HG02763 (cell line): ENCODE results near the gene CLCN7.

Experiments
- ATAC-seq: cut with Tn5 transposase; IDR thresholded peaks from one replicate; pipeline ENCODE4 v1.9.1; 2021; ENCODE audit warnings: mild to moderate bottlenecking, moderate library complexity; ENCODE audit not compliant: unreplicated experiment

The CLCN7 gene

DNA sequence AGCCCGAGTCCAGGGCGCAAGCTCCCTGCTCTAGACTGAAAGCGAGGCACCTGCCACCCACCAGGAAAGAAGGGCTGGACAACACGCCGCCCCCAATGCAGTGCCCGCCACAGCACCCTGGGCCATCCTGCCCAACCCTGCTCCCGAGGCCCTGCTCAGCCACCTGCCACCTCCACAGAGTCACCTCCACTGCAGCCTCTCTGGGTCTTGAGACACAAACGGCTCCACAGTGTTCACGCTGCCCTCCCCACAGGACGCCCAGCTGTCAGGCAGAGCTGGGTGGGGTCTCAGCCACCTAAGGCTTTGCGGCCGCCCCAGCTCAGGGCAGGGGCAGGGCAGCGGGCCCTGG lies 9.3 kb downstream of the CLCN7 start:
- no peak for ATAC-seq

DNA sequence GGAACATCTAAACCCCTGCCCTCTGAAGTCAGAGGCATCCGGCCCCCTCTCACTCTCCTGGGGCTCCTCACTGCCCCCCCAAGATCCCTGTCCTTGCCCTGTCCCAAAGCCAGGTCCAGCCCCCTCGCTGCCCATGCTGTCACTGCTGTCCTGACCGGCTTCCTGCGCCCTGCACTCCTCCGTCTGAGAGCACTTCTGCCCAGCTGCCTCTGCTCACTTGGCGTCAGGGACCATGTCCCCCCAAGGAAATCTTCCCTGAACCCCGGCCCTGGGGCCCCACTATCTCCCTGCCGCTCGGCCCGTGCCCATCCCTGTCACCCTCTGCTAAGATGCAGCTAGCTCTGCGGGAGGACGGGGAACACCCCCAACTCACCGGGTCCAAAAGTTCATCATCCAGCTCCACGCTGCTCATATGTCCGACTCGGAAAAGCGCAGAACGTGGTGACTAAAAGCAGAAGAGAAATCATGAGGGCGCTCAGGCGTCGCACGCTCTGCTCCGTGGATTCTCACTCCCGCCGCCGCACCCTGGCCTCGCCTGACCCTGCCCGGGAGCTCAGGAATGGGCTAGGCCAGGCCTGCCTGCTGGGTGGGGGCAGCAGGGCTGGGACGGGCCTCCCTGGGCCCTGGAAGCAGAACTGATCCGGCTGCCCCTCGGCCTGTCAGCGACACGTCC lies 9.8 kb downstream of the CLCN7 start:
- no peak for ATAC-seq

DNA sequence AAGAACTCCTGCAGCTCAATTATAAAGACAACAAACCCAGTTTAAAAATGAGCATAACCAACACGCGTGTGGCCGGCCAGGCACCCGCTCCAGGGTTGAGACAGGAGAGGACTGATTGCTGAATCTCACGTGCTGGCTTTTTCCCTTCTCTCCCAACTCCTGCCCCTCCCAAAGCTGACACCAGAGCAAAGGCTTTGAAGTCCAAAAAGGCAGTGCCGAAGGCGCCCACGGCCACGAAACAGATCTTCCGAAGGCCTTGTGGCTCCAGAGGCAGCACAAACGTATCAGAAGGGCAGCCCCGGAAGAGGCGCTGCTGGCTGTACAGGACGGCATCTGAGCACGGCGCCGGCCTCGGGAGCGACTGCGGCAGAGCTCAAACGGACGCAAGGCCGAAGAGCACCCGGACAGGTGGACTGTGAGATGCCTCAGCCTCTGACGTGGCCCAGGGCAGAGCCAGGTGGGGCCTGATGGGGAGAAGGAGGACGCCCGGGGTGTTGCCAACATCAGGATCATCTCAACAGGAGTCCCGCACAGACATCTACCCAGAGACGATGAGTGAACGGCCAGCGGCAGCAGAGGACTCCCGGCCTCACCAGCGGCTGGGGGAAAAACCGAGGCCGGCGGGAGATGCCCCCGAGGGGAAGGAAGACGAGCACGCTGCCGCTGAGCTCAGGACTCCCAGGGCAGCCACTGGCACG lies 10.5 kb downstream of the CLCN7 start:
- no peak for ATAC-seq

DNA sequence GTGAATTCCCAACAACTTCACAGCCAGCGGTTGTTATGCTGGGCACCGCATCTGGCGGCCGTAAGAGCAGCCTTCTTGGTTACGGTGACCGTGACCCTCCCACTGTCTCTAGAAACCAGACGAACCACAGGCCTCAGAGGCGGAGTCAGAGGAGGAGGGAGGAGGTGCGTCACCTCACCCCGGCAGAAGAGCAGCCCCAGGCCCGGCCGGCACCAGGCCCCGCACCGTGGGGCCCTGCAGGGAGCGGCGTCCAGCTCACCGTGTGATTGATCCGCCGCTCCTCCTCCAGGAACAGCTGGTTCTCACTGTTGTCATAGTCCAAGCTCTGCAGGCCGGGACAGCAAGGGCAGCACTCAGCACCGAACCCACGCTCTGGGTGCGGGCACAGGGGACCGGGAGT lies 13.7 kb downstream of the CLCN7 start:
- ATAC-seq: no peak

DNA sequence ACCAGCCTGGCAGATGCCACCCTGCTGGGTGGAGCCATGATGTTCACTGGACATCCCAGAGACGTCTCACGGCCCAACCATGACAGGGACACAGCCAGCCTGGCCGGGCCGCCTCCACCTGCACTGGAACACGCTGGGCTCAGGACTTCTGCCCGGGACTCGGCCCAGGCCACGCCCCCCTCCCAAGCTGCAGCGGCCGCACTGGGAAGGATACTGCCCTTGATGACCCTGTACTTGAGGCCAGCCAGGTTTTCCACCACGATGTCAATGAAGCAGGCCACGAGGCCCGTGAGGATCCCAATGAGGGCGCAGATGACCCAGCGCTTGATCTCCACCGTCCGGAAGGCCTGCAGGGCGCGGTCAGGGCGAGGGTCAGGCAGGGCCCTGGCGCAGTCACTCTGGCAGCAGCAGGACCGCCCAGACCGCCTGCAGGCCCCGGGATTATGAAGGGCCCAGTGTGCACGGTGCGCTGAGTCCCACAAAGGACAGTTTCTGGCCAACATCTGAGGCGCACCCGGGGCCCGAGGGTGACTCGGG lies 14.2 kb downstream of the CLCN7 start:
- ATAC-seq: no peak

DNA sequence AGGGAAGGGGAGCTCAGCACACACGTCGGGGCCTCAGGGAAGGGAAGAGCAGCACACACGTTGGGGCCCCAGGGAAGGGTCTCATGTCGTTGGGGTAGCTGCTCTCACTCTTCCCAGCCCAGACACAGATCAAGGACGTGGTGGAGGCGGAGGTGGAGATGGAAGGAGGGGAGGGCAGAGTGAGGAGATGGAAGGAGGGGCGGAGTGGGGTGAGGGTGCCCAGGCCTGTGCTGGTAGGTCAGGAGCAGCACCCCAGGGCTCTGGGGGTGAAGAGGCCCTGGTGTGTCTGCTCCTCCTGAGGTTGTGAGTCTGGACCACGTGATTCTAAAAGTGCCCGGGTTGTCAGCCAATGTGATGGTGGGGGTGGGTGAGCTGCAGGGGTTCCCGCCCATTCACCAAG lies 14.9 kb downstream of the CLCN7 start:
- ATAC-seq: no peak

DNA sequence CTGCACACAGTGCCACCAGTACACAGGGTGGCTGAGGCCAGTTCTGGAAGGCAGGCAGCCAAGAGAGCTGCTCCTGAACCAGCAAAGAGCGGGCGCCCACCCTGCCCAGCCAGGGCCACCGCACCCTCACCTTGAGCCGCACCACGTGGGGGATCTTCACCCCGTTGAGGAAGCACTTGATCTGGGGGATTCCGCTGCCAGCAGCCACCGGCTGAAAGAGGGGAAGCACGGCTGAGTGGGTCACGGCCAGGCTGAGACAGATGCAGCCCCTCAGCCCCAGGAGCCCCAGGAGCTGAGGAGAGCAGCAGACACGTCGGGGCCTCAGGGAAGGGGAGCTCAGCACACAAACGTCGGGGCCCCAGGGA lies 15.9 kb downstream of the CLCN7 start:
- ATAC-seq: no peak

DNA sequence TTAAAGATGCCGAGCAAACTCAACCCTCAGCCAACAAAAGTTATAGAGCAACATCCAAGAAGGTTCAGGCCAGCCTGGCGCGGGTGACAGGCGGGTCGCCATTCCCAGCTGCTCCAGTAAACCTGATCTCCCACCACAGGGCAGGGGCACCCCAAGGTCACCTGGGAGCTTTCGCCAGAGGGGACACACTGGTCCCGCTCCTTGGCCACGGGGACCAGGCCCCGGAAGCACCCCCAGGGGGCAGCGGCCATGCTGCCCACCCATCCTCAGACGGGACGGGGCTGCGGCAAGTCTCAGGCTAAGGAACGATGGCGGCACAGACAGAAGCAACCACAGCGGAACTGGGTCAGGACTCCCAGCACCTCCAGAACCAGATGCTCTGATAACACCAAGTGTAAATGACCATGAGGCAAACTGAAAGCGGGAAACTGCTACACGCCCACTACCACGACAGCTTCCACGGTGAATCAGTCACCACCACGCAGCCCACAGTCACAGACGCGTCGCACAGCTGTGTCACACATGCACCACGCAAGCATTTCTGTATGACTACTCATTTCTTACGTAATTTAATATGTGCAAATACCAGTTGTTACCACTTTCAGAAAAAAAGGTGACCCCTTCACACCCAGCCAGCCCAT lies 16.4 kb downstream of the CLCN7 start:
- ATAC-seq: no peak

DNA sequence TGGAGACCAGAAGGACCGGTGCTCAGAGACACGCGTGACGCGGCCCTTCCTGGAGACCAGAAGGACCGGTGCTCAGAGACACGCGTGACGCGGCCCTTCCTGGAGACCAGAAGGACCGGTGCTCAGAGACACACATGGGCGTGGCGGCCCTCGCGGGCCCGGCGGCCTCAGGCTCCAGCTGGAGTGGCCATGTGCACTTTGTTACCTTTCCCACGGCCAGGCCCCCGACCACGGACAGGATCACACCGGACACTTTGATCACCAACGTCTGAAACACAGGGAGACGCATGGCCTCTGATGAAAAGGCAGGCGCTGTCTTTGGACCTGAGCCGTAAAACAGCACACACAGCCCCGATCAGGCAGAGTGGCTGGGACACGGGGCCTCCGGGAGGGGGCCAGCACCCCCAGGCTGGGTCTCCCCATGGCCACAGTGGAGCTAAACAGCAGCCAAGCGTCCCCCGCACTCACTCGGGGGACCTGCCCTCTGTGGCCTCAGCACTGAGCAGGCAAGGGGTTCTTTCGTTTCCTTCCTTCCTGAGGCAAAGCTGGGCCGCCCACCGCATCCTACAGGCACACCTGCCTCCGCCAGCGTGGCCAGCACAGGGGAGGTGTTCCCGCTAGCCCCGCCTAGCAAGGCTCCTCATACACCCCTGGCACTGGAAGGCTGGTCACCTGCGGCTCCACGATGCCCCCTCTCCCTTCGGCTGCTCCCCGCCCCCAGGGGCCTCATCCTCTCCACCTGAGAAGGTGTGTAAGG lies 17.2 kb downstream of the CLCN7 start:
- no peak for ATAC-seq

DNA sequence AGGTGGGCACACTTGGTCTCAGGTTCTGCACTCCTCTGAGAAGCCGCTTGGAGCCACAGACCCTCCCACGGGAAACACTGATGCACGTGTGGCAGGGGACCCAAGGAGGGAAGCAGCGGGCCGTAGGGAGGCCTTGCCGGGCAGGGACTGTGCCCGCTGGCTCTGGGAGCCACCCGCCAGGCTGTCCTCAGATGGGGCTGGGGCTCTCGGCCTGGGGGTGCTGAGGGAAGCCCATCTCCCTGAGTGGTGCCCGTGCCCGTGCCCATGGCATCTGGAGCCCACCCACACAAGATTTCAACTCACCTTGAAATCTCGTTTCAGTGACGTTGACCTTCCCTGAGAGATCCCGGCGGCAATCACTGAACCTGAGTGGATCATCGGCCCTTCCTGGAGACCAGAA lies 17.9 kb downstream of the CLCN7 start:
- ATAC-seq: no peak

DNA sequence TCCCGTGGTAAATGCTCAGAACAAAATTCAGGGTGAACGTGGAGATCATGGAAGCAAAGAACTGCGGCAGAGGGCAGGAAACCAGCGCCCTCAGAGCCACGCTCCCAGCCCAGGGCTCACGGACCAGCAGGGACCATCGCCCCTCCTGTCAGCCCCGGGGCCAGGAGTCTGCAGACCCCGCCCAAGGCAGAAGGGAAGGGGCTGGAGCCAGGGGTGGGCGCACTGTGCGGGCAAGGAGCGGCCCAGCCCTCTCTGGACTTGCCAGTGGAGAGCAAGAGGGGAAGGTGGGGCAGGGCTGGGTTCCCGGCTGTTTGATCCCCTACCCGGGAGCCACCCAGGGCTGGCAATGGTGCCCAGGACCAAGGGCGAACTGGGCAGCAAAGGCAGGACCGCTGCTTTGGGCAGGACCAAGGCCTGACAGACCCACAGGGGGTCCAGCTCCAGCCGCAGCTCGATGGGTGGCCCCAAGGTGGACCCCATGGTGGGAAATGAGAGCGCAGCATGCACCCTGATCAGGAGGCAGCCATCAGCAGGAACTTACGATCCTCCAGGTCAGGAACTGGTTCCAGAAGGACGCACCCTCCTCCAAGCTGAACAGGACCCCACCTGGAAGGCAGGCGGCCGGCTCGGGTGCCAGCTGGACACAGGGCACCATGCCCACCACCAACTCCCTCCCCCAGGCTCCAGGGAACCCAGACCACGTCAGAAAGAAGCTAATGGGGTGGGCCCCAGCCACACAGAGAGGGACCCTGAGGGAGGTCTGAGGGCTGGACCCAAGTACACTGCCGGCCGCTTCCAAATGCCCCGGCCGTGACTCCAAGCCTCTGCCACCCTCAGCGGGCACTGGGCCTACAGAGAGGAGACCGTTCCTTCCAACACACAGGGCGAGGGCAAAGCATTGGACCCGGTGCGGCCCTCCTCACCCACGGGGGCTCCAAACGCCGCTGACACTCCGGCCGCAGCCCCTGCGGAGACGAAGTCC lies 19.3 kb downstream of the CLCN7 start:
- no peak for ATAC-seq

DNA sequence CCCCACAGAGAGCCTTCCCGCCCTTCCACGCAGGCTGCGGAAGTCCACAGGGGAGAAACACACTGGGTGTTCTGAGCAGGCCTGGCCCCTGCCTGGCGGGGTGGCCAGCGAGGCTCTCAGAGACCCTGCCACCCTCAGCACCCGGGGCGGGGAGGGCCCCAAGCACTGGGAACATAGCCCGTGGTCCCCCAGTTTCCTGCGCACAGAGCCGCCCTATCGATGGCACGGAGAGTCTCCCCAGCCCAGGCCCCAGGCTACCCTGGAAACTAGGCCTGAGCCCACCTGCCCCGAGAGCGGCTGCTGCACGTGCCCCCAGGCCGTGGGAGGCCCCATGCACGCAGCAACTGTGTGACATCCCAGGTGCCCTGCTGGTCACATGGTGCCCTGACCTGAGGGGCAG lies 20.3 kb downstream of the CLCN7 start:
- ATAC-seq: no peak

DNA sequence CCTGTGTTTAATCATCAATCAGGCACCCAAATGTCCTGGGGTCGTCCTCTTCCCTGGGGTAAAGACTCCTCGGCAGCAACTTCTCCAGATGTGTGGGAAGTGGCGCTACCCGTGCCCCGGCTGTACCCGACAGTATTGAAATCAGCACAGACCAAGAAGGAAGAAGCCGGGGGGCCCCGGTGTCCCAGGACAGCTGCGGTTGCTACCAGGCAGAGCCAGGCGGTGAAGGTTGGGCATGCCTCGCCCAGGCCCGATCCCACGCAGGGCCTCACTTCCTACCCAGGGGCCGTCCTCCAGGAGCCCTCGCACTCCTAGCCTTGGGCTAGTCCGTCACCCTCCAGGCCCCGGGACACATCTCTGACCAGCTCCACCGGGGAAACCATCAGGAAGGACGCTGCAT lies 21.5 kb downstream of the CLCN7 start:
- no peak for ATAC-seq

DNA sequence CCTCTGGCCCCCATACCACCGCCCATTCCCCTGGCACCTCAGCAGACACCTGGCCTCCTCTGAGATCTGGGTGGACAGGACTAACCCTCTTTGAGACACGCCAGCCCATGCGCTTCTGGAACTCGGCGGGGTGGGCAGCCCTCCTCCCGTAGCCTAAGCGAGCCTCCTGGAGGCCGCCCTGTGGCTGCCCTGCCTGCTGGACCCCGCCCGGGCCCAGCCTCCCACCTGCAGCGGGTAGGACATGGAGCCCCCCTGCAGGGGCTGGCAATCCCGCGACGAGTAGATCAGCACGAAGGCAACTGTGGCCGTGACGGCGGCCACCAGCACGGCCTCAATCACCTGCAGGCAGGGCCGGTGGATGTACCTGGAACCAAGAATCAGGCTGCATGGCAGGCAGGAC lies 22.3 kb downstream of the CLCN7 start:
- ATAC-seq: no peak

DNA sequence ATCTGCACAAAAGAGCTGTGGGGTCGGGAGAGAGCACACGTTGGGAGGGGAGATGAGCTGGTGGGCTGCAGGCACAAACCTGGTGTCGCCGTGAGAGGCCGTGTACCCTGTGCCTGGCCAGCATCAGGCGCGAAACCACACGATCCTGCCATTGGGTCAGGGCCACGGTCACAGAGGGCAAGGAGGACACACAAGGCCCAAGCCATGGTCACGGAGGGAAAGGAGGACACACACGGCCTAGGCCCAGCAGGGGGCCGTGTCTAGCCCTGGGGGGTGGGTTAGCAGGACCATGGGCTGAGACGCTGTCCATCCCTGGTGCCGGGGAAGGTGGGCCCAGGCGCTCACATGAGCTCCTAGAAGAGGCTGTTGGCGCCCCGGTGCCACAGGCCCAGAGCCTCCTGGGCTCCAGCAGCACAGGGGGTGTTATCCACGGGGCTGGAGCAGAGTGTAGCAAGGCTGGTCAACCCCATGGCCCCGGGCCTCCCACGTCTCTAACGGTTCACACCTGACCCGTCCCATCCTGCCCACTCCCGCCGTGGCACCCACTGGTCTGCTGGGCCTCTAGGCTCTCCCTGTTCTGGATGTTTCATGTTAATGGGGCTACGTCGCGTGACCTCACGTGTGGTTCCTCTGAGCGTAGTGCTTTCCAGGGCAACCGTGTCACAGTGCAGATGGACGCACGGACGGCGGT lies 23.0 kb downstream of the CLCN7 start:
- no peak for ATAC-seq

DNA sequence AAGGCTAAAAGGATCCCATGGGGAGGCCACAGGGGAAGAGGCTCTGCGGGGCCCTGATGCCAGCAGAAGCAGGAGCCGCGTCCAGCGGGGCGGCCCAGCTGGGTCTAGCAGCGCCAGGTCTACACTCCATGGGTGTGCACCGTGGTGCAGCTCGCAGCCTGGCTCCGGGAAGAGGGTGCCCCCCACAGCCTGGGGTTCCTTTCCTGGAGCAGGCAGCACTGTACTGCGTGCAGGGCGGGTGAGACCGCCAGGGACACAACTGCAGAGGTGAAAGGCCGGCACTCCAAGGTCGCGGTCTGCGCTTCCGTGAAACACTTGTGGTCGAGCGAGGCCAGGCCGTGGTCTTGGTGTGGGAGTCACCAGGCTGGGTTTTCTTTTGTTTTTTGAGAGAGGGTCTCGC lies 24.0 kb downstream of the CLCN7 start:
- ATAC-seq: no peak

DNA sequence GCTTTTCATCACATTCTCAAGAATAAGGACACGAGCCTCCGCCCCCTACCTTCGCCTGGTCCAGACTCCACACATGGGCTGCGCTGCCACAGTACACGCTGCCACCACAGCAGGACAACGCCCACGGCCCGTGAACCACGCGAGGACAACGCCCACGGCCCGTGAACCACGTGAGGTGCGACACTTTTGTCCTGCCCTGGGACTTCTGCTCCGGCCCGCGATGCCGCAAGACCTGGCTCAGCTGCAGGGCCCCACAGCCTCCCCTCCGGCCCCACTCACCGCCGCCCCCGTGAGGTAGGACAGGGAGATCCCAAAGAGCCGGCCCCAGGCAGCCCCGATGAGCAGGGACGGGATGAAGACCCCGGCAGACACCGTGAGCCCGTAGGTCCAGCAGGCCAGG lies 24.6 kb downstream of the CLCN7 start:
- ATAC-seq: no peak

DNA sequence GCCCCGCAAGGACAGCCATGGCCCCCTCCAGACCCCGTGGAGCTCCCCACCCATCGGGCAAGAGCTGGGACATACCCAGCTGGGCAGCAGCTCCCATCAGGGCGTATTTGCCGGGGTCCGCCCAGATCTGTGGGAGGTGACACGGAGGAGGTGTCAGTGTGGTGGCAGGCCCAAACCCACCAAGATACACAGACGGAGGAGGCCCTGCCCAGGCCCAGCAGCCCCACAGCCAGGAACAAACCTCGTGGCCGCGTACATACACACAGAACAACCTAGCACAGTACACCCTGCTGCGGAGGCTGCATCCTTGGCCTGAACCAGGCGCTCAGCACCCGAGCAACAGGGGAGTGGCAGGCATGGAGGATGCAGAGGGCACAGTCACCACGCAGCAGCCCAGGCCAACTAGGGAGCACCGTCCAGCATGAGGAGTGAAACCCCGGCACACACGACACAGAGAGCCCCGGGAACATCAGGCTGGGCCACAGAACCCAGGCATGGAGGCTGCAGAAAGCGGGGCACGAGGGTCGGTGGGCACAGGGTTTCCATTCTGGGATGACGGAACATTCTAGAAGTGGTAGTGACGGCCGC lies 25.5 kb downstream of the CLCN7 start:
- ATAC-seq: no peak

DNA sequence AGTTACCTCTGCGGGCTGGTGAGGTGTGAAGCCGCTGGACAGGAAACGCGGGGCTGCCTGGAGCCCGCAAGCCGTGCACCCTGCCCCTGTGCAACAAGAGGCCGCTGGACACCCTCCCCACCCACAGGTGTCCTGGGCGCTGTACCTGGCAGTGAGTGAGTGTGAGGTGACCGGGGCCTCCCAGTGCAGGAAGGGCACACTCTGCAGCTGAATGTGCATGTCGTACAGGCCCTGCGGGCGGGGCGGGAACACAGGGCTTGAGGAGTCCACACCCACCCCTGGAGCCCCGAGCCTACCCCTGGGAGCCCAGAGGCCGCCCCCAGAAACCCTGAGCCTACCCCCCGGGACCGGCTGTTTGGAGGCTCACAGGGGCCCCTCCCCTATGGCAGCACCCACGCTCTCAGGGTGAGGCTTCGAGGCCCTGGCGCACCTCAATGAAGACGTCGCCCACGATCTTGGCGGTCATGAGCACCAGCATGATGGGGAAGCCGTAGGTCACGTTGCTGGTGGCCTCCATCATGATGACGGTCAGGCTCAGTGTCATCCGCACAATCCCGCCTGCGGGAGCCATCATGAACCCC lies 26.2 kb downstream of the CLCN7 start:
- no peak for ATAC-seq
